Spleen (tissue), 7 donors: ENCODE results near the gene RGL1.

Source experiments
- POLR2A ChIP-seq, 3 donors: fragments of 450-650 bp; IDR thresholded peaks; one replicate each; pipeline ENCODE4 v1.5.1; 2017; ENCODE audit warnings: antibody characterized with exemption in 3 of 3, mild to moderate bottlenecking in 1 of 3
- POLR2AphosphoS5 ChIP-seq, 3 donors: sonication (generic); formaldehyde crosslinking; IDR thresholded peaks; one replicate each; pipeline ENCODE4 v1.5.1; 2017; ENCODE audit warnings: antibody characterized with exemption in 3 of 3
- TF ChIP-seq, protein P1 (sequence below), 11 experiments: fragments of 200-600 bp in 7 of 11; fragments of 450-650 bp in 4 of 11; sonication (generic) in 4 of 11; IDR thresholded peaks in 8 of 11; conservative IDR thresholded peaks in 3 of 11; 1 replicate in 7 of 11; 2 replicates in 4 of 11; pipeline versions ENCODE4 v1.4.0 to v1.8.0; 2016 to 2021; ENCODE audit warnings: antibody characterized with exemption in 11 of 11, inconsistent platforms in 4 of 11, mild to moderate bottlenecking in 1 of 11
- donor health status: DM: no; HTN: no; CAD: no; lungs with moderate emphysema.
- donor health status: DM: no; HTN: no; CAD: no.
- donor health status: DM: no; HTN: no; CAD: no.

DNA sequence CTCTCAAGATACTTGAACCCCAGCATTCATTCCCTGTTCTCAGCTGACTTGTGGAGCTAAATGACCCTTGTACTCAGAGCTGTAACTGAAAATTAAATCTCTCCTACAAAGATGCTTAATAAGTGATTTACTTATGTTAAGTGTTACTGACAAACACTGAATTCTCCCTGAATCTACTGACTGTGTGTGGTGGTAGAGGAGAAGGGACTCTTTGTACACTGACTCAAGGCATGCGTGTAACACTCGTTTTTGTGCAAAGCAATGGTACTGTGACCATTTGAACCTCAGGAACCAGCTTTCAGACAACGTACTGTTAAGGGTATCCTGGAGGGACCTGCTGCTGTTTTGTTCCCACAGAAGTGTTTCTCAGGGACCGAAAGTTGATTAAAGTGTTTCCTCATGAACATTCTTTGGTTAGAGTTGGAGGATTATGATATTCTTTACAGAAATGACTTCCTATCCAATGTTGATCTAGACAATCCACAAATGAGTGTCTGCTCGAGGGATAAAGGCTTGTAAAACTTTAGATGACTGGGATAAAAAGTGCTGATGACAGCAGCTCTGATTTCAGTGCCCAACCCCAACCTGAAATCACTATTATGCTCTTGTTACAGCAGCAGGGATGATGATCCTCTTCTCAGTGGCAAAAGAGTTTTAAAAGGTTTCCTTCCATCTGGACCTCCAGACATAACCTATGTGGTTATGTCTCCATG lies 12.8 kb downstream of the RGL1 start:
- TF ChIP-seq, protein P1, sequence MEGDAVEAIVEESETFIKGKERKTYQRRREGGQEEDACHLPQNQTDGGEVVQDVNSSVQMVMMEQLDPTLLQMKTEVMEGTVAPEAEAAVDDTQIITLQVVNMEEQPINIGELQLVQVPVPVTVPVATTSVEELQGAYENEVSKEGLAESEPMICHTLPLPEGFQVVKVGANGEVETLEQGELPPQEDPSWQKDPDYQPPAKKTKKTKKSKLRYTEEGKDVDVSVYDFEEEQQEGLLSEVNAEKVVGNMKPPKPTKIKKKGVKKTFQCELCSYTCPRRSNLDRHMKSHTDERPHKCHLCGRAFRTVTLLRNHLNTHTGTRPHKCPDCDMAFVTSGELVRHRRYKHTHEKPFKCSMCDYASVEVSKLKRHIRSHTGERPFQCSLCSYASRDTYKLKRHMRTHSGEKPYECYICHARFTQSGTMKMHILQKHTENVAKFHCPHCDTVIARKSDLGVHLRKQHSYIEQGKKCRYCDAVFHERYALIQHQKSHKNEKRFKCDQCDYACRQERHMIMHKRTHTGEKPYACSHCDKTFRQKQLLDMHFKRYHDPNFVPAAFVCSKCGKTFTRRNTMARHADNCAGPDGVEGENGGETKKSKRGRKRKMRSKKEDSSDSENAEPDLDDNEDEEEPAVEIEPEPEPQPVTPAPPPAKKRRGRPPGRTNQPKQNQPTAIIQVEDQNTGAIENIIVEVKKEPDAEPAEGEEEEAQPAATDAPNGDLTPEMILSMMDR (IDR thresholded peaks at IDR 0.05 in 8 of 11, conservative IDR thresholded peaks at IDR 0.05 in 3 of 11) = no peak
- TF ChIP-seq POLR2A (IDR thresholded peaks at IDR 0.05) (no peak), POLR2AphosphoS5 (IDR thresholded peaks at IDR 0.05) (no peak)
